GM12874 (cell line): ENCODE measurements around the gene DYNC1I1.

Experiments used
- TF ChIP-seq, protein P1 (sequence below): IDR thresholded peaks from 2 replicates; pipeline ENCODE4 v1.5.1; 2011; ENCODE audit warnings: low read depth, mild to moderate bottlenecking, control low read depth, low read length, moderate library complexity; ENCODE audit not compliant: insufficient read depth

DYNC1I1 gene

DNA sequence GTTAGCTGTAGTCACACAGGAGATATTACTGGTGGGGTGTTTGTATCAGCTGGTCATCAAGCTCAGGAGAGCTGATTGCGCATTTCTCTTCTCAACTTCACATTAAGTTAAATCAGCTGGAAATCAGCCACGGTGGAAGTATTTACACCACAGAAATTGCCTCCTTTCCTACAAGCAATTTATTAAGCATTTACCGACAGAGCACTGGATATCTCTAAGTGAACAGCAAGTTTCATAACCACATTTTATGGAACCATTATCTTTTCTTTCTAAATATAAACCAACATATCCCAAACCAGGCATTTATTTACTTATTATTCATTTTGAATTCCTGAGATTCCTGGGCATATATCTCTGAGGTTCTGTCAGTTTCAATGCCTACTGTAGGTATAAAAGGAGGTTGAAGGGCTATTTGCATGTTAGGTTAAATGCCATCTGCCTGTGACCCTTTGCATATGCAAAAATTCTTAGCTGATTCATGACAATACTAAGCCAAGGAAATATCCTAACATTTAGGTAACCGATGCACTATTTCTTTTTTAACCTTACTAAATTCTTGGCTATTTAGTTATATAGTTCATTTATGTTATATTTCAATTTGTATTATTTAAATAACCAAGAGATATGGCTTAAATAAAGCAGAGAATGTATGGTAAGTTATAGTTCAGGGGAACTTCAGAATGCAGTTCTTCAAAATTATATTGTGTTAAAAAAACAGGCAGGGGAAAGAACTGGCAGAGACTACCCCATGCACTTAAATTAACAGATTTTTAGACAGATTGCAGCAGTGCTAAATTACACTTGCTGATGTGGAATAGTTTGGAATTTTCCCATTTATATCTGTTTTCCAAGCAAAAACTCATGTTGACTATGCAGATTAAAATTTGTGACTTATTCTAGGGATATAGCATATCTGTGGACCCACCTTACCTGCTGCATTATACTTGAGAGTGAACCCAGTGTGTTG, 56.8 kb downstream of the DYNC1I1 start:
- TF ChIP-seq, protein P1, sequence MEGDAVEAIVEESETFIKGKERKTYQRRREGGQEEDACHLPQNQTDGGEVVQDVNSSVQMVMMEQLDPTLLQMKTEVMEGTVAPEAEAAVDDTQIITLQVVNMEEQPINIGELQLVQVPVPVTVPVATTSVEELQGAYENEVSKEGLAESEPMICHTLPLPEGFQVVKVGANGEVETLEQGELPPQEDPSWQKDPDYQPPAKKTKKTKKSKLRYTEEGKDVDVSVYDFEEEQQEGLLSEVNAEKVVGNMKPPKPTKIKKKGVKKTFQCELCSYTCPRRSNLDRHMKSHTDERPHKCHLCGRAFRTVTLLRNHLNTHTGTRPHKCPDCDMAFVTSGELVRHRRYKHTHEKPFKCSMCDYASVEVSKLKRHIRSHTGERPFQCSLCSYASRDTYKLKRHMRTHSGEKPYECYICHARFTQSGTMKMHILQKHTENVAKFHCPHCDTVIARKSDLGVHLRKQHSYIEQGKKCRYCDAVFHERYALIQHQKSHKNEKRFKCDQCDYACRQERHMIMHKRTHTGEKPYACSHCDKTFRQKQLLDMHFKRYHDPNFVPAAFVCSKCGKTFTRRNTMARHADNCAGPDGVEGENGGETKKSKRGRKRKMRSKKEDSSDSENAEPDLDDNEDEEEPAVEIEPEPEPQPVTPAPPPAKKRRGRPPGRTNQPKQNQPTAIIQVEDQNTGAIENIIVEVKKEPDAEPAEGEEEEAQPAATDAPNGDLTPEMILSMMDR = no peak

DNA sequence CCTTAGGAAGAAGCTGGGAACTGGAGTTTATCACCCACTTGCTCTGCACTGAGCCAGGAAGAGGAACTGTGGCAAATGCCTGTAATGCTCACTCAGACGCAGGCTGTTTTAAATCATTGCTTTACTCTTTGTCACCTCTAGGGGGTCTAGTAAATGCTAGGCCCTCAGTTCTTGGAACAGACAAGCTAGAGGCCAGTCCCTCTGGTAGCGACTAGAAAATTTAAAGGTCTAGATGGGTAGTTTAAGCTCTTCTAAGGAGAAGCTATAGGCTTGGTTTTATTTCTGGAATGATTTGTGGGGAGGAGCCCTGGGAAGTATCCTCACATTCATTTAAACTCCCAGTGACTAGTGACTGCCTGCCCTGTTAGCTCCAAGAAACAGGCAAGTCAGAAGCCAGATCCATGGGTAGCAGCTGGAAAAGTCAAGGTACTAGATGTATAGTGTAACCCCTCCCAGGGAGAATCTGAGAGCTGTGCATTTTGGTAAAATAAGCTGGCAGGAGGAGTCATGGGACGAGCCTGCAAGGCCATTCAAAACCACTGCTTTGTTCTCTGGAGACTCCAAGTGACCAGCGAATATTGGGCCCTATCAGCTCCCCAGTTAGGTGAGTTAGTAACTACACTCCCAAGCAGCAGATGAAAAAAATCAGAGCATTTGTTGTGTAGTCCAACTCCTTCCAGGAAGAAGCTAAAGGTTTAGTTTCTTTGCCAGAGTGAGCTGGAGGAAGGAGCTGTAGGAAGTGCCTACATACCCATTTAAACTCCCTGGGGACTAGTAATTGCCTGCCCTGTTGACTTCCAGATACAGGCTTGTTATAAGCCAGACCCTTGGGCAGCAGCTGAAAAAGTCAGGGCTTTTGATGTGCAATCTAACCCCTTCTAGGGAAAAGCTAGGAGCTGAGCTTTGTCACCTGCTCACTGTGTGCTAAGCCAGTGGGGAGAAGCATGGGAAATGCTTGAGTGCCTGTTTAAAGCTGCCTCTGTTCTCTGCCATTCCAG, 68.9 kb downstream of the DYNC1I1 start:
- TF ChIP-seq, protein P1 = peak; percentile 50

DNA sequence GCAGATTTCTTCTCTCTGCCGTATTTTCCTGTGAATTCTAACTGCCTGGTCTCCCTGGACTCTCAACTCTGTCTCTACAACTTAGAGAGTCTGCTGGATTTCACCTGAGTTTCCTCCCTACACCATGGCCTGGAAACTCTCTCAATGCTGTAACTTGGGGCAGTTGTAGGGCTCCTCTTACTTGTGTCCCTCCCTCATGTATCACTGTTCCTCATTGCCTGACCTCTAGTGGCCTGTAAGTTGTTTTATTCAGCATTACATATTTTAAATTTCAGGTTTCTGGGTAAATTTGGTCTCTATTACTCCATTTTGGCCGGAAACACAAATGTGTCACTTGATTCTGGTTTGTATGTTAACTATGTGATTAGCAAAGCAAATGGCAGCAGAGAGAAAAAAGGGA, 70.9 kb downstream of the DYNC1I1 start:
- TF ChIP-seq, protein P1 = no peak

DNA sequence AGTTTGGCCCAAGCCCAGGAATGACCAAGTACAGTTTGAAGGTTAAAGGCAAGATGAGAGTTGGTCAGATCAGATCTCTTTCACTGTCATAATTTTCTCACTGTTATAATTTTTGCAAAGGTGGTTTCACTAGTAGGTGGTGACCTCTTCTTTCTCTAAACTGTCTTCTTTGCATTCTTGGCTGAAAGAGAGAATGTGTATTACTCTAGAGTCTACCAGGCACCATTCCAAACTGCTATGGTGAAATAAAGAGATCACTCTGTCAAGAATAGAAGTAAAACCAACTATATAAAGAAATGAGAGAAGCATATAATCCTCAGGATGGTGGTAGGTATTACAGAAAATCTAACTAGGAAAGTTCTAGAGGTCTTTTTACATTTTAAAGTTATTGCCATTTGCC, 72.7 kb downstream of the DYNC1I1 start:
- TF ChIP-seq, protein P1 = no peak

DNA sequence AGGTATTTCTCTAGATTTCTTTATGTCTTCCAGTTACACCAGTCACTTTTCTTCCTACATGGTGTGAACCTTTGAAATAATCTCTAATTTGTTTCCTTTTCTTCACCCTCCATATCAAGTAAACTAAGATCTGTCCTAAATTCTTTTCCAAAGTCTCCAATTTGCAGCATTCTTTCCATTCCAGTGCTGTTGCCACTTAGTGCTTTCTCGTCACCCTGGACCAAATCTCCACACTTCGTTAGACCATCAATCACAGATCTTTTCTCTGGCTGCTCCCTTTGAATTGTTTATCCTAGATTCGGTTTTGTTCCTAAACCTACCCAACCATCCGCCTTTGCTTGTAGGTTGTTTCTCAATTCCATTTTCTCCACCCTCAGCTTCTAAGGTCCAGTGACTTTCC, 74.7 kb downstream of the DYNC1I1 start:
- TF ChIP-seq, protein P1 = no peak

DNA sequence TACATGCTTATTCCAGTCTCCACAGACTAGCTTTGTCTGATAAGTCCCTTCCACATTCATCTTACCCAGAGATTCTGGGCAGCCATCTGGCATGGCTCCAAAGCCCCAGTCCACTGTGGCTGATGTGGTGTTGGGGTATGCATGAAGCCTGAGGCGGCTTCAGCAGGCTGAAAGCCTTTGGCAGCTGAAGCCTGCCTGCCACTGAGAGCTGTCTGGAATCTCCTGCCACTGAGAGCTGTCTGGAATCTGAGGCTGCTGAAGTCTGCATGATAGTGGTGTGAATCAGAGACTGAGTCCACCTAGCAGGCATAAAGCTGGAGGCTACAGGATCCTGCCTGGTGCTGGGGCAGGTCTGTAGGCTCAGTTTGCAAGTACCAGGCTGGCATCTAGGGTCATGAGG, 87.1 kb downstream of the DYNC1I1 start:
- TF ChIP-seq, protein P1 = no peak

DNA sequence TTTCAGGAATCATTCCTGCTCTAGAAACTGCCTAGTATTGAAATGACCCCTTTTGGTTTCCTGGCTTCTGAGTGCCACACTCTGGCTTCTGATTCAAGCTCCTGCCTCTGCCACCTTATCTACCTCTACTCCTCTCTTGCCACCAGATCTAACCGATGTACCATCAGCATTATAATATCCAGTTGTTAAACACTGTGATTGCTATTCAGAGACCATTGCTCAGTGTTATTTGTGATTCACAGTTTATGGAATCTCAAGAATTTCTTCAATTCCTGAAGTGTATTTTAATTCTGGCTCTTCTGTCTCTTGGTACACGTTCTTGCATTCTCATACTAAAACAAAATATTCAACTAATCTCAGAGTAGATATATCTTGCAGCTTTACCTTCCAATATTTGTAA, 88.7 kb downstream of the DYNC1I1 start:
- TF ChIP-seq, protein P1 = no peak
